ENCODE results near the gene PDCD2. TPM values are rescaled to one million over a fixed set of nuclear protein-coding genes. Genes with fewer than 3 reads are reported as not detected.

Gene PDCD2
- total RNA-seq, 4 donors from 2014 or later: 46.7 to 56.0 (median 53.2) TPM

GRCh38 chr6:170596426-170596825, 12.0 kb upstream of the PDCD2 start:
- TF ChIP-seq POLR2A (IDR thresholded peaks at IDR 0.05; ENCODE audit: low read depth) (no peak), EP300 (IDR thresholded peaks at IDR 0.05) (no peak)
- Histone ChIP-seq H3K27ac (replicated peaks in 1 of 4) (no peak overlapping the region), H3K27me3 (peaks cover 0 to 15% (median 0%) of the 10 kb centered on the region in 4 donors), H3K9me3 (peaks cover 0 to 7% (median 0%) of the 10 kb centered on the region in 4 donors), H3K36me3 (no peaks in the 10 kb centered on the region), H3K4me3 (no peak overlapping the region), H3K4me1 (no peaks in the 10 kb centered on the region)
- intact Hi-C loops (cut with DNase I): no loop called here
- no peak for DNase-seq (ENCODE audit: extremely low spot score)

GRCh38 chr6:170590725-170591124, 6.3 kb upstream of the PDCD2 start:
- Histone ChIP-seq H3K4me1 (peaks cover 0 to 2% (median under 1%) of the 10 kb centered on the region in 4 donors), H3K27me3 (peaks cover 0 to 15% (median 0%) of the 10 kb centered on the region in 4 donors), H3K36me3 (no peaks in the 10 kb centered on the region), H3K9me3 (peaks cover 0 to 13% (median 0%) of the 10 kb centered on the region in 4 donors), H3K27ac (replicated peaks in 1 of 4) (no peak overlapping the region), H3K4me3 (no peak overlapping the region)
- TF ChIP-seq POLR2AphosphoS5 (IDR thresholded peaks at IDR 0.05) (no peak), CTCF (IDR thresholded peaks at IDR 0.05) (no peak), POLR2A (IDR thresholded peaks at IDR 0.05; ENCODE audit: low read depth) (no peak), EP300 (IDR thresholded peaks at IDR 0.05) (no peak)
- DNase-seq (ENCODE audit: extremely low spot score): no peak
- intact Hi-C loops (cut with DNase I): no loop called here
- WGBS: 89% methylated on average over 1 of the region's 1 CpG

DNA sequence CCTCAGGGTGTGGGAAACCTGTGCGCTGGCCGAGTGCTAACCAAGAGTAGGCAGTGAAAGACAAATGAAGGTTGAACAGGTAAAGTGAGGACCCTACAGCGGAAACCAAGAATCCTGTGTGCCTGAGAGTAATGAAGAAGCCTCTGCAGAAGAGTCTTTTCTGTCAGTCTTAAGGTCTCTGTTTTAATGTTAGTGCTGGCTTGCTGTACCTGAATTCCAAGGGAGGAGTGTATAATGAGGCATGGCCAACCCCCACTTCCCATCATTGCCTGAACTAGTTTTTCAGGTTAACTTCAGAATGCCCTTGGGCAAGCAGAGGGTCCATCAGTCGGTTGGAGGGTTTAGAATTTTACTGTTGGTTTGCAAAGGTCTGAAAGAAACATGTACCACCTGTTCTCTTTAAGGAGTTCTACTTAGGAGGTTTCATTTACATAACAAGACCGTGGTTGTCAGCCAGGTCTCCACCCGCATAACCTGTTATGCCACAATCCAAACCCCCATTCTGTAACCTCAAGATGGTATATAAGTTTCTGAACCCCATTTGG, 589 bp upstream of the PDCD2 start:
- H3K4me1 ChIP-seq: peaks cover 14 to 22% (median 19%) of the 10 kb centered on the region in 4 donors
- peak overlapping the region; percentile 79 to 95 (median 88) for H3K27ac ChIP-seq (replicated peaks in 1 of 4)
- peak overlapping the region; percentile 80 to 99 (median 93) for H3K4me3 ChIP-seq
- H3K36me3 ChIP-seq: peaks cover 18 to 32% (median 25%) of the 10 kb centered on the region in 4 donors
- WGBS: 11% methylated on average over 6 of the region's 6 CpGs
- no peaks in the 10 kb centered on the region for H3K9me3 ChIP-seq
- TF ChIP-seq POLR2AphosphoS5 (IDR thresholded peaks at IDR 0.05): no peak
- no peak for TF ChIP-seq POLR2A (IDR thresholded peaks at IDR 0.05; ENCODE audit: low read depth)
- TF ChIP-seq CTCF (IDR thresholded peaks at IDR 0.05): no peak
- no peak for TF ChIP-seq EP300 (IDR thresholded peaks at IDR 0.05)
- no peak for DNase-seq (ENCODE audit: extremely low spot score)
- H3K27me3 ChIP-seq: no peaks in the 10 kb centered on the region
- intact Hi-C loops (cut with DNase I): loop anchor here (2.0 kb wide), 1 partner anchor 30 kb away; the partner anchor contains the start of gene TBP

- peak overlapping the region; percentile 79 to 95 (median 88) for H3K27ac ChIP-seq (replicated peaks in 1 of 4)
- no peak for DNase-seq (ENCODE audit: extremely low spot score)
- intact Hi-C loops (cut with DNase I): loop anchor here (2.0 kb wide), 1 partner anchor 29 kb away; the partner anchor contains the start of gene TBP
These were observed 669 bp downstream of the PDCD2 start for GRCh38 chr6:170583756-170584180.

More at GRCh38 chr6:170583756-170584180, 669 bp downstream of the PDCD2 start:
- 2% methylated on average over 12 of the region's 12 CpGs for WGBS
- TF ChIP-seq EP300 (IDR thresholded peaks at IDR 0.05) (no peak), POLR2A (IDR thresholded peaks at IDR 0.05; ENCODE audit: low read depth) (no peak), POLR2AphosphoS5 (IDR thresholded peaks at IDR 0.05) (no peak), CTCF (IDR thresholded peaks at IDR 0.05) (peak in 1 of 3 experiments; percentile 4)
- Histone ChIP-seq H3K9me3 (no peaks in the 10 kb centered on the region), H3K36me3 (peaks cover 18 to 45% (median 37%) of the 10 kb centered on the region in 4 donors), H3K27me3 (no peaks in the 10 kb centered on the region), H3K4me3 (peak overlapping the region; percentile 80 to 99 (median 93)), H3K4me1 (peaks cover 14 to 22% (median 19%) of the 10 kb centered on the region in 4 donors)

Data from esophagus muscularis mucosa (tissue), 4 donors.